Transverse colon (tissue), 4 donors: ENCODE results near the gene TRMU. TPM values are rescaled to one million over a fixed set of nuclear protein-coding genes. Genes with fewer than 3 reads are reported as not detected.

Experiments
- DNase-seq: peaks from one replicate; pipeline ENCODE4 v3.0.0-alpha.2; 2019
- H3K27ac ChIP-seq, 4 donors: fragments of 200-600 bp; sonication (generic); 2 replicates each; pipeline ENCODE4 v1.5.1; 2016 to 2018; ENCODE audit warnings: inconsistent platforms in 4 of 4
- H3K27me3 ChIP-seq: fragments of 200-600 bp; sonication (generic); 2 replicates; pipeline ENCODE4 v1.5.1; 2017; ENCODE audit warnings: inconsistent platforms
- H3K36me3 ChIP-seq, 4 donors: fragments of 200-600 bp; sonication (generic); 2 replicates each; pipeline ENCODE4 v1.5.1; 2017 to 2019; ENCODE audit warnings: inconsistent platforms in 4 of 4
- H3K4me1 ChIP-seq, 4 donors: fragments of 200-600 bp; sonication (generic); 2 replicates each; pipeline ENCODE4 v1.5.1; 2017 to 2020; ENCODE audit warnings: inconsistent platforms in 4 of 4
- H3K4me3 ChIP-seq, 4 donors: fragments of 200-600 bp; sonication (generic); 1 replicate in 1 of 4; 2 replicates in 3 of 4; pipeline versions ENCODE4 v1.5.1 to v1.6.1; 2017 to 2019; ENCODE audit warnings: inconsistent platforms in 4 of 4
- H3K9me3 ChIP-seq, 2 donors: fragments of 200-600 bp; sonication (generic); 2 replicates each; pipeline ENCODE4 v1.5.1; 2017 to 2019; ENCODE audit warnings: inconsistent platforms in 2 of 2
- CTCF ChIP-seq, 5 experiments: fragments of 200-600 bp in 3 of 5; fragments of 450-650 bp in 2 of 5; sonication (generic) in 3 of 5; IDR thresholded peaks; 1 replicate in 2 of 5; 2 replicates in 3 of 5; pipeline ENCODE4 v1.5.1; 2016 to 2017; ENCODE audit warnings: antibody characterized with exemption in 5 of 5, inconsistent platforms in 3 of 5, mild to moderate bottlenecking in 2 of 5, moderate library complexity in 1 of 5
- EP300 ChIP-seq: sonication (generic); formaldehyde crosslinking; IDR thresholded peaks from one replicate; pipeline ENCODE4 v1.6.1; 2017; ENCODE audit warnings: antibody characterized with exemption, low read depth
- POLR2A ChIP-seq: fragments of 450-650 bp; IDR thresholded peaks from one replicate; pipeline ENCODE4 v1.6.1; 2016; ENCODE audit warnings: antibody characterized with exemption, mild to moderate bottlenecking, moderate library complexity
- POLR2AphosphoS5 ChIP-seq, 3 donors: sonication (generic); formaldehyde crosslinking; IDR thresholded peaks; one replicate each; pipeline ENCODE4 v1.6.1; 2016; ENCODE audit warnings: antibody characterized with exemption in 3 of 3
- whole genome bisulfite sequencing, 2 donors: methylation state at CpG; one replicate each; pipeline ENCODE4 v1.1.5; 2018; ENCODE audit warnings: low coverage in 1 of 2; 5-methylcytosine and 5-hydroxymethylcytosine counted together
- in situ Hi-C, 4 donors: fragments of 200-750 bp; cut with MboI; loops; one replicate each; pipeline versions ENCODE4 v1.15.0 to v1.15.1; 2017; ENCODE audit warnings: low sequenced_read_pairs in 3 of 4, low pct_ligation_motif_present in 1 of 4, low pct_unique_long_range_greater_than_20kb in 1 of 4
- intact Hi-C: fragments of 100-400 bp; cut with DNase I; formaldehyde crosslinking; loops from one replicate; pipeline ENCODE4 v1.15.1; 2023; ENCODE audit warnings: low total_unique reads
- total RNA-seq, 4 donors: library from RNA; depleted of rRNA; stranded (reverse); fragments of >200 nt; gene quantifications; one replicate each; pipeline ENCODE4 v1.1.0, GENCODE V29; 2016

Gene TRMU
- total RNA-seq, 4 donors from 2014 or later, result 33.7 to 90.0 (median 38.5) TPM

GRCh38 chr22:46380069-46380468 is 44.6 kb downstream of the TRMU start:
- Histone ChIP-seq H3K36me3 (no peaks in the 10 kb centered on the region), H3K27ac (peak overlapping the region in 2 of 4 donors; percentile 26 to 59), H3K4me1 (peaks cover 14 to 31% (median 25%) of the 10 kb centered on the region in 4 donors), H3K9me3 (peaks cover 0 to 4% of the 10 kb centered on the region in 2 donors), H3K27me3 (no peaks in the 10 kb centered on the region), H3K4me3 (no peak overlapping the region)
- no peak for DNase-seq
- intact Hi-C loops, result no loop called here
- TF ChIP-seq POLR2A, result no peak
- TF ChIP-seq POLR2AphosphoS5 (IDR thresholded peaks at IDR 0.05), result no peak
- TF ChIP-seq EP300, result no peak
- TF ChIP-seq CTCF (IDR thresholded peaks at IDR 0.05), result no peak
- in situ Hi-C loops, result no loop called here
- 14 to 84% methylated on average over 1 to 18 of the region's 19 CpGs for WGBS, 2 donors

- TF ChIP-seq POLR2AphosphoS5 (IDR thresholded peaks at IDR 0.05) (no peak), POLR2A (no peak), CTCF (IDR thresholded peaks at IDR 0.05) (no peak)
- in situ Hi-C loops, result no loop called here
- no peaks in the 10 kb centered on the region for H3K36me3 ChIP-seq
- no peak overlapping the region for H3K4me3 ChIP-seq
- no peak for DNase-seq
- WGBS, 2 donors, result 90% methylated on average over 15 of the region's 17 CpGs; no CpG with 5 or more reads in 1 of the 2 donors
- H3K27me3 ChIP-seq, result no peaks in the 10 kb centered on the region
- peaks cover 14 to 30% (median 25%) of the 10 kb centered on the region in 4 donors for H3K4me1 ChIP-seq
- intact Hi-C loops, result no loop called here
- H3K27ac ChIP-seq, result no peak overlapping the region
- peaks cover 0 to 4% of the 10 kb centered on the region in 2 donors for H3K9me3 ChIP-seq
Measured at GRCh38 chr22:46380581-46380980, 45.1 kb downstream of the TRMU start.

GRCh38 chr22:46381142-46381541 is 45.6 kb downstream of the TRMU start:
- no peaks in the 10 kb centered on the region for H3K36me3 ChIP-seq
- in situ Hi-C loops (no loop called here), intact Hi-C loops (no loop called here)
- TF ChIP-seq EP300 (no peak), CTCF (IDR thresholded peaks at IDR 0.05) (no peak), POLR2A (no peak), POLR2AphosphoS5 (IDR thresholded peaks at IDR 0.05) (no peak)
- peaks cover 14 to 29% (median 24%) of the 10 kb centered on the region in 4 donors for H3K4me1 ChIP-seq
- 35 to 50% methylated on average over 2 to 5 of the region's 5 CpGs for WGBS, 2 donors
- no peak overlapping the region for H3K27ac ChIP-seq
- no peak for DNase-seq
- H3K9me3 ChIP-seq, result peaks cover 0 to 2% of the 10 kb centered on the region in 2 donors
- no peak overlapping the region for H3K4me3 ChIP-seq
- H3K27me3 ChIP-seq, result no peaks in the 10 kb centered on the region

- peaks cover 14 to 29% (median 24%) of the 10 kb centered on the region in 4 donors for H3K4me1 ChIP-seq
- TF ChIP-seq CTCF (IDR thresholded peaks at IDR 0.05) (no peak), POLR2AphosphoS5 (IDR thresholded peaks at IDR 0.05) (no peak), EP300 (no peak), POLR2A (no peak)
- no peaks in the 10 kb centered on the region for H3K36me3 ChIP-seq
- H3K27ac ChIP-seq, result no peak overlapping the region
- no peaks in the 10 kb centered on the region for H3K27me3 ChIP-seq
- intact Hi-C loops (no loop called here), in situ Hi-C loops (no loop called here)
- H3K9me3 ChIP-seq, result no peaks in the 10 kb centered on the region
- WGBS, 2 donors, result 93 to 100% methylated on average over 1 to 27 of the region's 27 CpGs
- H3K4me3 ChIP-seq, result no peak overlapping the region
- DNase-seq, result no peak
Measured at GRCh38 chr22:46381731-46382130, 46.2 kb downstream of the TRMU start.
